K562 (cell line): ENCODE measurements around the gene CUEDC2. TPM values are rescaled to one million over a fixed set of nuclear protein-coding genes. Genes with fewer than 3 reads are reported as not detected.

Experiments
- AFF1 ChIP-seq, 2 experiments: fragments of 450-650 bp; IDR thresholded peaks; 2 replicates each; pipeline ENCODE4 v1.6.1; 2018; ENCODE audit warnings: mild to moderate bottlenecking in 2 of 2, low read depth in 1 of 2; ENCODE audit not compliant: partially characterized antibody in 2 of 2
- ATF6 ChIP-seq: sonication (generic); formaldehyde crosslinking; IDR thresholded peaks from 2 replicates; pipeline ENCODE4 v1.4.0; 2020; ENCODE audit warnings: mild to moderate bottlenecking, missing genetic modification reagents
- BMI1 ChIP-seq: fragments of 150-350 bp; IDR thresholded peaks from 2 replicates; pipeline ENCODE4 v1.6.1; 2014; ENCODE audit warnings: low read length
- CBFB ChIP-seq: sonication (generic); formaldehyde crosslinking; IDR thresholded peaks from 2 replicates; pipeline ENCODE4 v1.4.0; 2020; ENCODE audit warnings: mild to moderate bottlenecking, missing genetic modification reagents
- MBD1 ChIP-seq: fragments of 250-450 bp; sonication (Bioruptor Pico); IDR thresholded peaks from 2 replicates; pipeline ENCODE4 v1.8.0; 2022; ENCODE audit warnings: inconsistent platforms
- NKRF ChIP-seq: fragments of 450-650 bp; IDR thresholded peaks from 2 replicates; pipeline ENCODE4 v1.6.1; 2016; ENCODE audit warnings: borderline replicate concordance
- NR0B1 ChIP-seq: fragments of 450-650 bp; IDR thresholded peaks from one replicate; pipeline ENCODE4 v1.6.1; 2018; ENCODE audit warnings: mild to moderate bottlenecking, moderate library complexity; ENCODE audit not compliant: partially characterized antibody
- POLR2AphosphoS2 ChIP-seq: IDR thresholded peaks from 2 replicates; pipeline ENCODE4 v1.6.1; 2012; ENCODE audit warnings: low read length, improper control_type of control experiment
- RBFOX2 ChIP-seq: fragments of 200-400 bp; formaldehyde crosslinking; IDR thresholded peaks from 2 replicates; pipeline ENCODE4 v1.6.1; 2017; ENCODE audit warnings: low read depth, mild to moderate bottlenecking, low read length, moderate library complexity
- SRSF9 ChIP-seq: fragments of 200-400 bp; formaldehyde crosslinking; IDR thresholded peaks from 2 replicates; pipeline ENCODE4 v1.6.1; 2017; ENCODE audit warnings: low read depth, low read length, borderline replicate concordance
- TBP ChIP-seq: optimal IDR thresholded peaks from 2 replicates; pipeline ENCODE3; 2011; ENCODE audit warnings: low read depth, low read length, improper control_type of control experiment
- VEZF1 ChIP-seq: fragments of 200-800 bp; sonication (Bioruptor generic); IDR thresholded peaks from 2 replicates; pipeline ENCODE4 v1.6.1; 2017; ENCODE audit warnings: missing genetic modification characterization, missing compliant biosample characterization
- ZNF699 ChIP-seq: fragments of 250-450 bp; sonication (Bioruptor Pico); IDR thresholded peaks from 2 replicates; pipeline ENCODE4 v1.8.0; 2021; ENCODE audit warnings: mild to moderate bottlenecking, moderate library complexity; ENCODE audit not compliant: insufficient replicate concordance
- polyA plus RNA-seq, 8 experiments: library from polyadenylated mRNA; depleted of rRNA in 4 of 8; stranded (reverse) in 5 of 8; unstranded in 3 of 8; fragments of >200 nt; fragmentation: Nextera tagmentation in 2 of 8; fragmentation: Illumina TruSeq in 1 of 8; extraction: Ambion mirVana in 2 of 8; extraction: Trizol in 1 of 8; gene quantifications; 2 replicates each; pipeline versions ENCODE4 v1.2.1 to v1.2.3, GENCODE V29; 2011 to 2014; ENCODE audit warnings: inconsistent platforms in 1 of 8, missing spikeins in 1 of 8
- total RNA-seq, 7 experiments: library from RNA; depleted of rRNA in 6 of 7; stranded (reverse); fragments of >200 nt in 6 of 7; fragmentation: Illumina TruSeq in 2 of 7; extraction: Trizol in 2 of 7; gene quantifications; 2 replicates each; pipeline versions ENCODE4 v1.2.1 to v1.2.3, GENCODE V29; 2011 to 2021; ENCODE audit warnings: low replicate concordance in 1 of 7

Gene CUEDC2
- total and polyA plus RNA-seq, 9 of the 15 experiments (the other 6 are each of a cell fraction or from before 2014, with no cell fraction given) = 8.5 to 48.9 (median 27.4) TPM

- TF ChIP-seq NKRF = no peak
- peak; percentile 79 for TF ChIP-seq VEZF1 (CRISPR knock-in tag)
- no peak for TF ChIP-seq TBP
- TF ChIP-seq AFF1 (IDR thresholded peaks at IDR 0.05; ENCODE audit: low read depth in 1 of 2, partially characterized antibody in 2 of 2) = no peak
- no peak for TF ChIP-seq ZNF699 (CRISPR knock-in tag)
- TF ChIP-seq ATF6 (CRISPR knock-in tag) = 0 out of 2 replicates have a peak, but pooled peaks have one; percentile 82
- no peak for TF ChIP-seq SRSF9
- peak; percentile 66; the same call in 1 of the 2 replicates for TF ChIP-seq CBFB (CRISPR knock-in tag)
- TF ChIP-seq NR0B1 = no peak
- no peak; the same call in 1 of the 2 replicates for TF ChIP-seq POLR2AphosphoS2
- no peak for TF ChIP-seq BMI1
- TF ChIP-seq RBFOX2 = peak; percentile 89
- TF ChIP-seq MBD1 (CRISPR knock-in tag) = no peak
Measured at GRCh38 chr10:102450374-102451104, 18.2 kb upstream of the CUEDC2 start (continued).
